Measurements from ENCODE around the gene VPS18. TPM values are rescaled to one million over a fixed set of nuclear protein-coding genes. Genes with fewer than 3 reads are reported as not detected.
A peak's percentile ranks its signal among the peaks of the same experiment; 100 is the strongest.

The VPS18 gene
- total RNA-seq, 2 donors from 2014 or later: 17.1 to 23.7 TPM

DNA sequence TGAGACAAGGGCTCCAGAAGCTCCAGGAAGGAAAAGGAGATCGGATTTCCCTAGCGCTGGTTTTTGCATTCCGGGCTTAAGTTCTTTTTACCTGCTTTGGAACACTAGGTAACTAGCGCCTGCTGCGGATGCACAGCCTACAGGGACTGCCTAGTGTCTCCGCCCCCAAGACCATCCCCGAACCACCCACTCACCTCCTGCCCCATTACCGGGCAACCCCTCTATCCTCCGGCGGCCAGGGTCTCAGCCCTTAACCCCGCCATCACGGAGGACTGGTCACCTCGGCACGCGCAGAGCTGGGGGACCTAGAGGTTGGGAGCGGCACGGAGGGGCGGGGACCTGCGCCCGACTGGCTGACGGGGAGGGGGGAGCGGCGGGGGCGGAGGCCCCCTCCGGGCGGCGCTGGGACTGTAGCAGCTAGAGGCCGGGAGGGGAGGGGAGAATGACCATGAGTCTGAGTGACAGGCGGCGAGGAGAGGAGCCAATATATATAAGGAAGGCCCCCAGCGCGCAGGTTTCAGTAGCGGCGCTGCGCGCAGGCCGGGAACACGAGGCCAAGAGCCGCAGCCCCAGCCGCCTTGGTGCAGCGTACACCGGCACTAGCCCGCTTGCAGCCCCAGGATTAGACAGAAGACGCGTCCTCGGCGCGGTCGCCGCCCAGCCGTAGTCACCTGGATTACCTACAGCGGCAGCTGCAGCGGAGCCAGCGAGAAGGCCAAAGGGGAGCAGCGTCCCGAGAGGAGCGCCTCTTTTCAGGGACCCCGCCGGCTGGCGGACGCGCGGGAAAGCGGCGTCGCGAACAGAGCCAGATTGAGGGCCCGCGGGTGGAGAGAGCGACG, 34.8 kb downstream of the VPS18 start, which contains the start of gene DLL4:
Gene DLL4, plus strand, starts transcription at position 520 of the 839 bp plus-strand sequence. CDS start 329 bp downstream, outside the sequence.
- ATAC-seq (peak; percentile 39 to 63), DNase-seq (peak; percentile 82)
- intact Hi-C loops (cut with DNase I): no loop called here

- peak; percentile 29 to 60 for ATAC-seq
- intact Hi-C loops (cut with DNase I): no loop called here
- DNase-seq: peak; percentile 67
Observed at GRCh38 chr15:40929660-40930429, 35.6 kb downstream of the VPS18 start.

DNA sequence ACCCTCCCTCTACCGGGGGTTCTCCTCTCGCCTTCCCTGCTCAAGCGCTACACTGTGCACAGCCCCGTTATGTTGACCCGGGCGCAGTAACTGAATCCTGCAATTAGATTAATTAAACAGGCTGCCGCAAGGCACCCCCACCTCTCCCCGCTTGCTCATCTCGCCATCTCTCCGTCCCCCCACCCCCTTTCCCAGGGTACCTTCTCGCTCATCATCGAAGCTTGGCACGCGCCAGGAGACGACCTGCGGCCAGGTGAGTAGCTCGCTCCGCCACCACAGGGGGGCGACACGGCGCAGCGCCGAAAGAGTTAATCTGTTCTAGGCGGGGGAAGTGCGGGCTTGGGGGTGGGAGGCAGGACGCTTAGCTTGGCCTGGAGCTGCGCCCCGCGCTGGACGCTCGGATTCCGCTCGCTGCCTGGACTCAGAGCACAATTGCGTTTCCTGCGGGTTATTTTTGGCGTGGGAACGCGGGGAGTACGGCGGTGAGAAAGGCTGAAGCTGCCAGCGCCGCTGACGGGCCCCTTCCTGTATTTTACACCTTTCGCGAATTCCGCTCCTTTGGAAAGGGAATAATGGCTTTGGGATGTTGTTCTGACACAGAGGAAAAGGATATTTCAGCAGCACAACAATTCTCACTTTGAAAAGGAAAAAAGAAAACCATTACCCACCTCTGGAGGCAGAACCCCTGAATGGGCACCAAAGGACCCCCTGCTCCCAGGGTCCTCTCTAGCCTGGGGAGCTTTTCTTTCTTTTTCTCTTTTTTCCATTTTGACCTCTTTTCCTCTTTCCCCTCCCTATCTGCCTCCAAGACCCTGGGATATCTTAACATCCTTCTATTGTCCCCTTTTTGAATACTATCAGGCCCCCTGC, 36.4 kb downstream of the VPS18 start:
- intact Hi-C loops (cut with DNase I): no loop called here

DNA sequence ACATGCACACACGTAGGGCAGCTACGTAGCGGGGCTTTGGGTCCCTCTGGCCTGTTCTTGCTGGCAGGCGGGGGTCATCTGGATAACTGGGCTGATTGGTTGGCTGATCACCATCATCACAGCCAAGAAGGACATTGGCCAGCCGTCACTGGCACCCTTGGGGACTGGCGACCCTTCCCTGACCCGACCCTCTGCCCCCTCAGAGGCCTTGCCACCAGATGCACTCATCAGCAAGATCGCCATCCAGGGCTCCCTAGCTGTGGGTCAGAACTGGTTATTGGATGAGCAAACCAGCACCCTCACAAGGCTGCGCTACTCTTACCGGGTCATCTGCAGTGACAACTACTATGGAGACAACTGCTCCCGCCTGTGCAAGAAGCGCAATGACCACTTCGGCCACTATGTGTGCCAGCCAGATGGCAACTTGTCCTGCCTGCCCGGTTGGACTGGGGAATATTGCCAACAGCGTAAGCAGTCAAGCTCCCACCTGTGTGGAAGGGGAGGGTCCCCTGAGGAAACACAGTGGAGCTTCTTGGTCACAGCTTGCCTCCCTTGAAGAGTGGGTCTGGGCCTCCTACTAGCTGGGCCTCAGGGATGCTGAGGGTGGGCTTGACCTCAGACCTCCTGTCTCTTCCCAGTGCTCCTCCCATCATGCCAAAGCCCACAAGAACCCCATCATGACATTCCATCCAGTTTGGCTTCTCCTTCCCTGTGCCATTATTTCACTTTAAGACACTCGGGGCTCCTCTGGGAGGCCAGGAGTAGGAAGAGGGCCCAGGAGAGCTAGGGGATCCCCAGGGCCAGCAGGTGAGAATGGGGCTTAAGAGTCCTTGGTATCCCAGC, 37.3 kb downstream of the VPS18 start:
- no peak for ATAC-seq
- DNase-seq: no peak
- intact Hi-C loops (cut with DNase I): no loop called here

More for the DNA sequence above, 36.4 kb downstream of the VPS18 start:
- peak; percentile 49 for ATAC-seq
- peak; percentile 81 for DNase-seq

DNA sequence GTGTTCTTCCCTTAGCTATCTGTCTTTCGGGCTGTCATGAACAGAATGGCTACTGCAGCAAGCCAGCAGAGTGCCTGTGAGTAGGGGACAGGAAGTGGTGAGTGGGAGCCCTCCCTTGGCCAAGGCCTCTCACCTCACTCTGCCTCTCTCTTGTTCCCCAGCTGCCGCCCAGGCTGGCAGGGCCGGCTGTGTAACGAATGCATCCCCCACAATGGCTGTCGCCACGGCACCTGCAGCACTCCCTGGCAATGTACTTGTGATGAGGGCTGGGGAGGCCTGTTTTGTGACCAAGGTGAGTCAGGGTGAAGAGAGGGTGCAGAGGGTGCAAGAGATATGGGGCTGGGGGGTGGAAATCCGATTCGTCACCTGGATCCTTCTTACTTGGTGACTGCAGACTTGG, 37.9 kb downstream of the VPS18 start:
- DNase-seq (no peak), ATAC-seq (no peak)
- intact Hi-C loops (cut with DNase I): no loop called here

DNA sequence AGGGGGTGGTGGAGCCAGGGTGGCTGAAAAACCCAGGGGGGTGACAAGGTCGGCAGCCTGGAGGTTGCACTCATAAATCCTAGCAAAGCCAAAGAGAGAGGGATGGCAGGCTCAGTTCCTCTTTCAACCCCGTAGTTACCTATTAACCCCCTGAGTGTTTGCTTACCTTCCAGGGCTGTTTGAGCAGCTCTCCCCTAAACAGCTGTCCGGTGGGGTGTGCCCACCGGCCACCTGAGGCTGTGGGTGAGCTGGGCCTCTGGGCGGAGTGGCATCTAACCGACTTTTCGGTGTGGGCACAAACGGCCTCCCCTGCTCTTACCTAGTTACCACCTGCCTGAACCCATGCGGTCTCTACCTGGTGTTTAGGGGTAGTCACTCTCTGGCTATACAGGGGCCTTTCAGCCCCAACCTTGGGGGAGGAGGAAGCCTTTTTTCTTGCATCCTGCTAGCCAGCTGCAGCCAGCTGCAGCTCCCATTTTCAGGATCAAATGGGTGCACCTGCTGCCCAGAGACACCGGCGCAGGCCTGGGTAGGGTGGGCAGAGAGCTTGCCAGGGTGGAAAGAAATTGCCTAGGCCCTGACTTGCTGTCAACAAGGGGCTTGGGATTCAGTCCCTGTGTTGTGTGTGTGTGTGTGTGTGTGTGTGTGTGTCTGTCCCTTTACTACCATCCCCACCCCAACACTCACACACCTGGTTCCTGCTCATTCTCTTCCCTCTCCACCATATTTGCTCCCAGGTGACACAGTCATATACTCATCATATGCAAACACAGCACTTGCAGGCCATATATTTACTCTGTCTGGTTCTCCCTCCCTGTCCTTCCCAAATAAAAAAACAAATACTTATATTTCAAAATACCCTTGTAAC, 38.6 kb downstream of the VPS18 start:
- no peak for ATAC-seq
- no peak for DNase-seq
- intact Hi-C loops (cut with DNase I): no loop called here

DNA sequence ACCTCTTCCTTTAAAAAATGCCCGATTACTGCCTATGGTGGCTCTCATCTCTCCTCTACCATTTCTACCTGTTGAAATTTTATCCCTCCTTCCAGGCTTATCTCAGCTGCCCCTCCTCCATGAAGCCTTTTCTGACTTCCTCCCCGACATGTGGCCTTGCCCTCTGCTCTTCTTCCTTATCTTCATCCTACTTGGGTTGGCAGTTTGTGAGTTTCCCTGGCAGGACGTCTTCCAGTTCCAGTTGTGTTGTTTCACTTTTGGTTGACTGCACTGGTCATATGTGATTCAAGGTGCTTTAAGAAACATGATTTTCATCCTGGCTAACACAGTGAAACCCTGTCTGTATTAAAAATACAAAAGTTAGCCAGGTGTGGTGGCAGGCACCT, 39.3 kb downstream of the VPS18 start:
- ATAC-seq: no peak
- intact Hi-C loops (cut with DNase I): no loop called here
- no peak for DNase-seq

- DNase-seq: no peak
- intact Hi-C loops (cut with DNase I): no loop called here
- no peak for ATAC-seq
Observed at GRCh38 chr15:40934457-40934856, 40.2 kb downstream of the VPS18 start.

GRCh38 chr15:40936234-40936708, 42.0 kb downstream of the VPS18 start:
- intact Hi-C loops (cut with DNase I): no loop called here
- DNase-seq (no peak), ATAC-seq (no peak)

DNA sequence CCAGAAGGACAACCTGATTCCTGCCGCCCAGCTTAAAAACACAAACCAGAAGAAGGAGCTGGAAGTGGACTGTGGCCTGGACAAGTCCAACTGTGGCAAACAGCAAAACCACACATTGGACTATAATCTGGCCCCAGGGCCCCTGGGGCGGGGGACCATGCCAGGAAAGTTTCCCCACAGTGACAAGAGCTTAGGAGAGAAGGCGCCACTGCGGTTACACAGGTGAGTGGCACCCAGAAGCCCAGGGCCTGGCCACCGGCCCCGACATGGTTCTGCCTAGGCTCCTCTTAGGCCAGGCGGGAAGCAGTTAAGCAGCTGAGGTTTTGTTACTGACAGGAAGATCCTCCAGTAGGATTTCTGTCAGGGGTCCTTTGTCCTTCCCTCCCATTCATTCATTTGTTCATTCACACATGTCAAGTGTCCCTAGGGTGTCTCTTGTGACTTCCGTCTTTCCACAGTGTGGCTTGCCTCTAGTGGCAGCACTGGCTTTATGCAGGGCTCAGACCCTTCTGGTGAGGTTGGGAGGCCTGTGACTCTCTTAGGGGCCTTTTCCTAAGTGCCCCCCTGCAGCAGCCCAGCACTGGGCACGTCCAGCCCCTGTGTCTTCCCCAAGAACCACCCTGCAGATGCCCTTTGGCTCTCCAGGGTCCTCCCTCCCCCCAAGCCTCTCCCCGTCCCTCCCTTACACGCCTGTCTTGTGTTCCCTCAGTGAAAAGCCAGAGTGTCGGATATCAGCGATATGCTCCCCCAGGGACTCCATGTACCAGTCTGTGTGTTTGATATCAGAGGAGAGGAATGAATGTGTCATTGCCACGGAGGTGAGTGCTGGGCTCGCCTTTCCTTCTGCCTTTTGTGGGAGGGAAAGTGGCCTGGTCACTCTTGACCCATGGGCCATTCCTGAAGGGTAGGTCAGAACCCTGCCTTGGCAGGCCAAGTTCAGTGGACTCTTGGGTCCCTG, 42.7 kb downstream of the VPS18 start:
- DNase-seq (no peak), ATAC-seq (peak in 1 of 2 donors; percentile 26)
- intact Hi-C loops (cut with DNase I): no loop called here

DNA sequence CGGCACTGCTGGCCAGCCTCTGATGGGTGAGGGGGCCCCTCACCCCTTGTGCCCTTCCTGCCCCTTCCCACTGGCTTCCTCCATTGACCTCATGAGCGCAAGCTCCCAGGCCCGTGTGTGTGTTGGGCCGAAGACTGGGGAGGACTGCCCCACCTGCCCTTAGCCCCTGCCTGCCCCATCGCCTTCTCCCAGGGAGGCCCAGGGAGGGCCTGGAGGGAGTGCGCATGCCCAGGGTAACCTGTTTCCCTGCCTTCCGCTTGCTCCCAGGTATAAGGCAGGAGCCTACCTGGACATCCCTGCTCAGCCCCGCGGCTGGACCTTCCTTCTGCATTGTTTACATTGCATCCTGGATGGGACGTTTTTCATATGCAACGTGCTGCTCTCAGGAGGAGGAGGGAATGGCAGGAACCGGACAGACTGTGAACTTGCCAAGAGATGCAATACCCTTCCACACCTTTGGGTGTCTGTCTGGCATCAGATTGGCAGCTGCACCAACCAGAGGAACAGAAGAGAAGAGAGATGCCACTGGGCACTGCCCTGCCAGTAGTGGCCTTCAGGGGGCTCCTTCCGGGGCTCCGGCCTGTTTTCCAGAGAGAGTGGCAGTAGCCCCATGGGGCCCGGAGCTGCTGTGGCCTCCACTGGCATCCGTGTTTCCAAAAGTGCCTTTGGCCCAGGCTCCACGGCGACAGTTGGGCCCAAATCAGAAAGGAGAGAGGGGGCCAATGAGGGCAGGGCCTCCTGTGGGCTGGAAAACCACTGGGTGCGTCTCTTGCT, 43.7 kb downstream of the VPS18 start:
- ATAC-seq: peak; percentile 49 to 53
- DNase-seq: no peak
- intact Hi-C loops (cut with DNase I): no loop called here

- intact Hi-C loops (cut with DNase I): no loop called here
- DNase-seq: no peak
- no peak for ATAC-seq
Observed at GRCh38 chr15:40938536-40938870, 44.3 kb downstream of the VPS18 start.

- peak; percentile 55 for DNase-seq
- peak in 1 of 2 donors; percentile 2 for ATAC-seq
- intact Hi-C loops (cut with DNase I): loop anchor here (5.0 to 10.0 kb wide), 3 partner anchors 33 to 82 kb away; no protein-coding TSS in a partner anchor
Observed at GRCh38 chr15:40940296-40940801, 46.1 kb downstream of the VPS18 start.

DNA sequence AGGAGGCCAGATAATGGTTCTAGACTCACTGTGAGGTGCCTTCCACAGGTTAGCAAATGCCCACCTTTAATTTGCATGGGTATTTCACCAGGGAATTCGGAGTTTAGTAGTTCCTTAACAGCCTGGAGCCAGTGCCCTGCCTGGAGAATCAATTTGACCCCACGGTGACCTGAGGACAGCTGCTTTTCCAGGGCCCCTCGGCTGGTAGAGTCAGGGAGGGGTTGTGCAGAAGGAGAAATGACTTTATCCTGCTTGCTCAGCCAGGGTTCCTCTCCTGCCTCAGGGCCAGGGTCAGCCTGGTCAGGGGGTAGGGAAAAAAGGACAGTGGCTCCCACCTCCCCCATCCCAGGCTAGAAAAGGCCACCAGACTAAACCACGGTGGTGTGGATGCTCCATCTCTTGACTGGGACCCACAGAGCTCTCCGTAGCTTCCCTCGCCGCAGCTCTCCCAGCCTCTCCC, 46.8 kb downstream of the VPS18 start:
- intact Hi-C loops (cut with DNase I): loop anchor here (5.0 to 10.0 kb wide), 3 partner anchors 34 to 81 kb away; no protein-coding TSS in a partner anchor
- DNase-seq: no peak
- no peak for ATAC-seq
